ENCODE results near the gene CCR8. TPM values are rescaled to one million over a fixed set of nuclear protein-coding genes. Genes with fewer than 3 reads are reported as not detected.

CCR8 gene
- total RNA-seq, result not detected in 2 replicates

GRCh38 chr3:39329493-39329892, at the start of gene CCR8:
Gene CCR8, plus strand, starts transcription at chr3:39329709. Its CDS starts 2,623 bp downstream, at chr3:39332332.
- H3K4me1 ChIP-seq (ENCODE audit: insufficient read depth, low read length), result no peaks in the 10 kb centered on the region
- DNase-seq (ENCODE audit: insufficient read length, low spot score, missing footprints), result no peak
- H3K9me3 ChIP-seq (ENCODE audit: low read depth, low read length), result no peaks in the 10 kb centered on the region
- H3K4me3 ChIP-seq (ENCODE audit: insufficient read depth, low read length), result no peak within 1 kb of the TSS
- H4K20me1 ChIP-seq (ENCODE audit: insufficient read depth, low read length), result no peaks in the 10 kb centered on the region
- no peak within 1 kb of the TSS for H3K4me2 ChIP-seq (ENCODE audit: insufficient read depth, low read length)
- TF ChIP-seq CTCF (IDR thresholded peaks at IDR 0.05; ENCODE audit: extremely low read depth, low read depth, low read length), result no peak
- H2AFZ ChIP-seq (ENCODE audit: low read length), result no peak within 1 kb of the TSS
- no peak within 1 kb of the TSS for H3K27ac ChIP-seq (ENCODE audit: low read depth, low read length)
- no peaks in the 10 kb centered on the region for H3K79me2 ChIP-seq (ENCODE audit: insufficient read depth, low read length)
- no peaks in the 10 kb centered on the region for H3K36me3 ChIP-seq (ENCODE audit: insufficient read depth, low read length)
- H3K27me3 ChIP-seq (ENCODE audit: insufficient read depth, low read length), result no peaks in the 10 kb centered on the region

DNA sequence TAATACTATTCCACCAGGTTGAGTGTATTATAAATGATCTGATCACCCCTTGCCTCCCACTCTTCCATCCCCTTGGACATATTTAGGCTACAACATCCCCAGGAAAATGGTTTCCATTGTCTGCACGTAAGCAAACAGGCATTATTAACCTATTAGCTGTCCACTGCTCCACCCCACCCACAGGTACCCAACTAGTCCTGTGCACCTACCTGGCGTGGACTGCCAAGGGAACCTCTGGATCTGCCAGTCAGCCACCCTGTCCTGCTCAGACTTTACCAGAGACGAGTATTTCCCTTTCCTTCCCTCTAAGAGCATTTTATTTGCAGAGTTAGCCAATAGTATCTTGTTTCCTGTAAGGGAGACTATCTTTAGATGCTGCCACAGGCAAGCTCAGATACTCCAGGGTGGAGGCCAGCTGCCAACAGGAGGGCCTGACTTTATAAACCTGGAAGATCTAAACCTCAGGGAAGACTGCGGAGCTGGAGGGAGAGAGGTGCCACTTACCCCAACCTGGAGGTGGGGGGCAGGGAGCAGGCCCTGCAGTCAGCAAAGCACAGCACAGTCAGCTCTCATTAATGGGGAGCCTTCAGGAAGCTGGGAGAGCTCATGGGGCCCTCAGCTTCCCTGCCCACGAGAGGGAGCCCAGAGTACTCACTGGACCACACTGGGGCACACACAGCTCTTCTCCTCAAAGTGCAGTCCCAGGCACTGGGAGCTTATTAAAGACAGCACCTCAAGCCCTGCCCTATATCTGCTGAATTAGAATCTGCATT, 49.6 kb upstream of the CCR8 start, which contains the start of gene CX3CR1:
CX3CR1 (minus strand) TSS at position 292 of the 773 bp plus-strand sequence. CDS start 13,527 bp downstream, outside the sequence.
- Histone ChIP-seq H3K9me3 (ENCODE audit: low read depth, low read length) (no peaks in the 10 kb centered on the region), H2AFZ (ENCODE audit: low read length) (no peak within 1 kb of the TSS), H3K27ac (ENCODE audit: low read depth, low read length) (no peak within 1 kb of the TSS), H3K36me3 (ENCODE audit: insufficient read depth, low read length) (no peaks in the 10 kb centered on the region), H3K4me3 (ENCODE audit: insufficient read depth, low read length) (no peak within 1 kb of the TSS), H3K4me2 (ENCODE audit: insufficient read depth, low read length) (no peak within 1 kb of the TSS), H4K20me1 (ENCODE audit: insufficient read depth, low read length) (no peaks in the 10 kb centered on the region), H3K79me2 (ENCODE audit: insufficient read depth, low read length) (no peaks in the 10 kb centered on the region), H3K27me3 (ENCODE audit: insufficient read depth, low read length) (peaks cover 14% of the 10 kb centered on the region), H3K4me1 (ENCODE audit: insufficient read depth, low read length) (no peaks in the 10 kb centered on the region)
- no peak for TF ChIP-seq CTCF (IDR thresholded peaks at IDR 0.05; ENCODE audit: extremely low read depth, low read depth, low read length)
- DNase-seq (ENCODE audit: insufficient read length, low spot score, missing footprints), result no peak

DNA sequence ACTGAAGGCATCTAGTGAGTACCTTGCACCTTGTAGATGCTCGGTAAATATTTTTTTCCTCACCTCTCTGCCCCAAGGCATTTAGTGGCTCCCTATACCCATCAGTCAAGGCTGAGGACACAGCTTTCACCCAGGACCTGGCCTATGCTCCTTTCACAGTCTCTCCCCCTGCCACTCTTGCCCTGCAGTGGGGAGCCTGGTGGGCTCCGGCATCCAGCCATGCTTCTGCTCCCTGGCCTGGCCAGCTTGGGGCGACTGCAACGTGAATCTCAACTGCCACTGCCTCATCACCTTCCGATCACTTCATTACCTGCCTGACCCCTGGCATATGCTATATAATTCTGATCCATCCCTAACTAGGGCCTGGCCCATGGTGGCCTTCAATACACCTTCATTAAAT, 48.9 kb upstream of the CCR8 start:
- H3K79me2 ChIP-seq (ENCODE audit: insufficient read depth, low read length), result no peaks in the 10 kb centered on the region
- no peak overlapping the region for H2AFZ ChIP-seq (ENCODE audit: low read length)
- H3K4me1 ChIP-seq (ENCODE audit: insufficient read depth, low read length), result no peaks in the 10 kb centered on the region
- TF ChIP-seq CTCF (IDR thresholded peaks at IDR 0.05; ENCODE audit: extremely low read depth, low read depth, low read length), result no peak
- H3K36me3 ChIP-seq (ENCODE audit: insufficient read depth, low read length), result no peaks in the 10 kb centered on the region
- H3K4me2 ChIP-seq (ENCODE audit: insufficient read depth, low read length), result no peak overlapping the region
- H4K20me1 ChIP-seq (ENCODE audit: insufficient read depth, low read length), result no peaks in the 10 kb centered on the region
- no peaks in the 10 kb centered on the region for H3K9me3 ChIP-seq (ENCODE audit: low read depth, low read length)
- no peak for DNase-seq (ENCODE audit: insufficient read length, low spot score, missing footprints)
- H3K27ac ChIP-seq (ENCODE audit: low read depth, low read length), result no peak overlapping the region
- no peak overlapping the region for H3K4me3 ChIP-seq (ENCODE audit: insufficient read depth, low read length)
- peaks cover 9% of the 10 kb centered on the region for H3K27me3 ChIP-seq (ENCODE audit: insufficient read depth, low read length)

DNA sequence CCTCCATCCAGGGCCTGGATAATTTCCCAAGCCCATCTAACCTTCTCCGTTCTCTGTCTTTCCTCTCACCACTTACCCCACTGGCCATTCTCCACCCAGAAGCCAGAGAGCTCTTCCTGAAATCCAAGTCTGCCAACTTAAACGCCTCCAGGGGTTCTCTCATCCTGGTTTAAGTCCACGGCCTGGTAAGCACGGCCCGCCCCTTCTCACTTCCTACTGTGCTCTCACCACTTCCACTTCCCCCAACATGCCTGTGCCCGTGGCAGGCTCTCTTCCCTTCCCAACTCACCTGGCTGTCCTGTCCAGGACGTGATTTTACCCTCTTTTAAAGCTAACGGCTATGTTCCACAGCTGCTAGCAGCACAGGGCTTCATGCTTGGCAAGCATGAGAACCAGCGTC, 48.0 kb upstream of the CCR8 start:
- Histone ChIP-seq H4K20me1 (ENCODE audit: insufficient read depth, low read length) (no peaks in the 10 kb centered on the region), H3K4me1 (ENCODE audit: insufficient read depth, low read length) (no peaks in the 10 kb centered on the region), H3K27ac (ENCODE audit: low read depth, low read length) (no peak overlapping the region), H3K9me3 (ENCODE audit: low read depth, low read length) (no peaks in the 10 kb centered on the region), H3K36me3 (ENCODE audit: insufficient read depth, low read length) (no peaks in the 10 kb centered on the region), H3K79me2 (ENCODE audit: insufficient read depth, low read length) (no peaks in the 10 kb centered on the region), H3K4me3 (ENCODE audit: insufficient read depth, low read length) (no peak overlapping the region), H2AFZ (ENCODE audit: low read length) (no peak overlapping the region), H3K4me2 (ENCODE audit: insufficient read depth, low read length) (no peak overlapping the region), H3K27me3 (ENCODE audit: insufficient read depth, low read length) (peaks cover 3% of the 10 kb centered on the region)
- no peak for DNase-seq (ENCODE audit: insufficient read length, low spot score, missing footprints)
- no peak for TF ChIP-seq CTCF (IDR thresholded peaks at IDR 0.05; ENCODE audit: extremely low read depth, low read depth, low read length)
